ENCODE measurements around the gene CHTF8.

CHTF8 gene

GRCh38 chr16:69079697-69080096, 52.7 kb downstream of the CHTF8 start:
- no peak for DNase-seq

GRCh38 chr16:69078073-69078472, 54.3 kb downstream of the CHTF8 start:
- no peak for DNase-seq

- DNase-seq = no peak
These were observed 55.1 kb downstream of the CHTF8 start for GRCh38 chr16:69077251-69077650.

- no peak for DNase-seq
These were observed 59.1 kb downstream of the CHTF8 start for GRCh38 chr16:69073181-69073702.

GRCh38 chr16:69072640-69072974, 59.8 kb downstream of the CHTF8 start:
- no peak for DNase-seq

- DNase-seq = no peak
These were observed 61.4 kb downstream of the CHTF8 start for GRCh38 chr16:69071036-69071435.

GRCh38 chr16:69069504-69069903, 62.9 kb downstream of the CHTF8 start:
- no peak for DNase-seq
